ENCODE measurements around the gene SLF1.

GRCh38 chr5:94698197-94698596 is 79.7 kb downstream of the SLF1 start:
- TF ChIP-seq, protein P1, sequence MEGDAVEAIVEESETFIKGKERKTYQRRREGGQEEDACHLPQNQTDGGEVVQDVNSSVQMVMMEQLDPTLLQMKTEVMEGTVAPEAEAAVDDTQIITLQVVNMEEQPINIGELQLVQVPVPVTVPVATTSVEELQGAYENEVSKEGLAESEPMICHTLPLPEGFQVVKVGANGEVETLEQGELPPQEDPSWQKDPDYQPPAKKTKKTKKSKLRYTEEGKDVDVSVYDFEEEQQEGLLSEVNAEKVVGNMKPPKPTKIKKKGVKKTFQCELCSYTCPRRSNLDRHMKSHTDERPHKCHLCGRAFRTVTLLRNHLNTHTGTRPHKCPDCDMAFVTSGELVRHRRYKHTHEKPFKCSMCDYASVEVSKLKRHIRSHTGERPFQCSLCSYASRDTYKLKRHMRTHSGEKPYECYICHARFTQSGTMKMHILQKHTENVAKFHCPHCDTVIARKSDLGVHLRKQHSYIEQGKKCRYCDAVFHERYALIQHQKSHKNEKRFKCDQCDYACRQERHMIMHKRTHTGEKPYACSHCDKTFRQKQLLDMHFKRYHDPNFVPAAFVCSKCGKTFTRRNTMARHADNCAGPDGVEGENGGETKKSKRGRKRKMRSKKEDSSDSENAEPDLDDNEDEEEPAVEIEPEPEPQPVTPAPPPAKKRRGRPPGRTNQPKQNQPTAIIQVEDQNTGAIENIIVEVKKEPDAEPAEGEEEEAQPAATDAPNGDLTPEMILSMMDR (IDR thresholded peaks at IDR 0.05), result no peak
- no peak for TF ChIP-seq EZH2 (IDR thresholded peaks at IDR 0.05)
